GM23338 (cell line): ENCODE results near the gene TOR1AIP2.

Experiments used
- CREB1 ChIP-seq: fragments of 250-450 bp; sonication (Bioruptor Pico); IDR thresholded peaks from 2 replicates; pipeline ENCODE4 v1.5.0; 2020; ENCODE audit warnings: low read depth, mild to moderate bottlenecking, moderate library complexity
- EZH2 ChIP-seq: fragments of 200-600 bp; sonication (generic); IDR thresholded peaks from one replicate; pipeline ENCODE4 v1.8.0; 2017; ENCODE audit warnings: antibody characterized with exemption, mild to moderate bottlenecking, low read depth; ENCODE audit not compliant: unreplicated experiment
- EZH2phosphoT487 ChIP-seq: fragments of 200-600 bp; sonication (generic); IDR thresholded peaks from one replicate; pipeline ENCODE4 v1.8.1; 2018; ENCODE audit warnings: antibody characterized with exemption; ENCODE audit not compliant: unreplicated experiment
- JUNB ChIP-seq: IDR thresholded peaks from one replicate; pipeline ENCODE4 v1.6.1; 2016; ENCODE audit warnings: antibody characterized with exemption; ENCODE audit not compliant: unreplicated experiment
- NANOG ChIP-seq: IDR thresholded peaks from 2 replicates; pipeline ENCODE4 v1.6.1; 2016; ENCODE audit warnings: antibody characterized with exemption, borderline replicate concordance
- POLR2AphosphoS5 ChIP-seq: IDR thresholded peaks from 2 replicates; pipeline ENCODE4 v1.6.1; 2016; ENCODE audit warnings: antibody characterized with exemption, low read depth
- STAT1 ChIP-seq: IDR thresholded peaks from one replicate; pipeline ENCODE4 v1.6.1; 2016; ENCODE audit warnings: antibody characterized with exemption; ENCODE audit not compliant: unreplicated experiment
- ZNF114 ChIP-seq: fragments of 250-450 bp; sonication (Bioruptor Pico); IDR thresholded peaks from 2 replicates; pipeline ENCODE4 v1.5.0; 2020; ENCODE audit warnings: mild to moderate bottlenecking, moderate library complexity
- TF ChIP-seq, protein P1 (sequence below), 2 experiments: fragments of 200-600 bp in 1 of 2; sonication (generic) in 1 of 2; conservative IDR thresholded peaks; 2 replicates each; pipeline versions ENCODE4 v1.5.1 to v1.6.1; 2016 to 2017; ENCODE audit warnings: antibody characterized with exemption in 2 of 2, low read depth in 2 of 2, mild to moderate bottlenecking in 2 of 2, moderate library complexity in 1 of 2
- TF ChIP-seq, protein P2 (sequence below): IDR thresholded peaks from one replicate; pipeline ENCODE4 v1.6.1; 2018; ENCODE audit warnings: antibody characterized with exemption; ENCODE audit not compliant: unreplicated experiment

DNA sequence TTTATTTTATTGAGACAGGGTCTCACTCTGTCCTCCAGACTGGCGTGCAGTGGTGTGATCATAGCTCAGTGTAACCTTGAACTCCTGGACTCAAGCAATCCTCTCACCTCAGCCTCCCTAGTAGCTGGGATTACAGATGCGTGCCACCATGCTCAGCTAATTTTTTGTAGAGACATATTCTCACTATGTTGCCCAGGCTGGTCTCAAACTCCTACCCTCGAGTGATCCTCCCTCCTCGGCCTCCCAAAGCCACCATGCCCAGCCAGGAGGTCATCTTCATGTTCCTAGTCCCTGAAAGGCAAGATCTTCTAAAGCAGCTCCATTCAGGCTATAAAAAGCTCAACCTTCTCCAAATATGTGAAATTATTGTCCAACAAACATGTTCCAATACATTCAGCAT is 53.9 kb downstream of the TOR1AIP2 start:
- TF ChIP-seq, protein P1, sequence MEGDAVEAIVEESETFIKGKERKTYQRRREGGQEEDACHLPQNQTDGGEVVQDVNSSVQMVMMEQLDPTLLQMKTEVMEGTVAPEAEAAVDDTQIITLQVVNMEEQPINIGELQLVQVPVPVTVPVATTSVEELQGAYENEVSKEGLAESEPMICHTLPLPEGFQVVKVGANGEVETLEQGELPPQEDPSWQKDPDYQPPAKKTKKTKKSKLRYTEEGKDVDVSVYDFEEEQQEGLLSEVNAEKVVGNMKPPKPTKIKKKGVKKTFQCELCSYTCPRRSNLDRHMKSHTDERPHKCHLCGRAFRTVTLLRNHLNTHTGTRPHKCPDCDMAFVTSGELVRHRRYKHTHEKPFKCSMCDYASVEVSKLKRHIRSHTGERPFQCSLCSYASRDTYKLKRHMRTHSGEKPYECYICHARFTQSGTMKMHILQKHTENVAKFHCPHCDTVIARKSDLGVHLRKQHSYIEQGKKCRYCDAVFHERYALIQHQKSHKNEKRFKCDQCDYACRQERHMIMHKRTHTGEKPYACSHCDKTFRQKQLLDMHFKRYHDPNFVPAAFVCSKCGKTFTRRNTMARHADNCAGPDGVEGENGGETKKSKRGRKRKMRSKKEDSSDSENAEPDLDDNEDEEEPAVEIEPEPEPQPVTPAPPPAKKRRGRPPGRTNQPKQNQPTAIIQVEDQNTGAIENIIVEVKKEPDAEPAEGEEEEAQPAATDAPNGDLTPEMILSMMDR (conservative IDR thresholded peaks at IDR 0.05; ENCODE audit: low read depth in 2 of 2): no peak
- TF ChIP-seq, protein P2, sequence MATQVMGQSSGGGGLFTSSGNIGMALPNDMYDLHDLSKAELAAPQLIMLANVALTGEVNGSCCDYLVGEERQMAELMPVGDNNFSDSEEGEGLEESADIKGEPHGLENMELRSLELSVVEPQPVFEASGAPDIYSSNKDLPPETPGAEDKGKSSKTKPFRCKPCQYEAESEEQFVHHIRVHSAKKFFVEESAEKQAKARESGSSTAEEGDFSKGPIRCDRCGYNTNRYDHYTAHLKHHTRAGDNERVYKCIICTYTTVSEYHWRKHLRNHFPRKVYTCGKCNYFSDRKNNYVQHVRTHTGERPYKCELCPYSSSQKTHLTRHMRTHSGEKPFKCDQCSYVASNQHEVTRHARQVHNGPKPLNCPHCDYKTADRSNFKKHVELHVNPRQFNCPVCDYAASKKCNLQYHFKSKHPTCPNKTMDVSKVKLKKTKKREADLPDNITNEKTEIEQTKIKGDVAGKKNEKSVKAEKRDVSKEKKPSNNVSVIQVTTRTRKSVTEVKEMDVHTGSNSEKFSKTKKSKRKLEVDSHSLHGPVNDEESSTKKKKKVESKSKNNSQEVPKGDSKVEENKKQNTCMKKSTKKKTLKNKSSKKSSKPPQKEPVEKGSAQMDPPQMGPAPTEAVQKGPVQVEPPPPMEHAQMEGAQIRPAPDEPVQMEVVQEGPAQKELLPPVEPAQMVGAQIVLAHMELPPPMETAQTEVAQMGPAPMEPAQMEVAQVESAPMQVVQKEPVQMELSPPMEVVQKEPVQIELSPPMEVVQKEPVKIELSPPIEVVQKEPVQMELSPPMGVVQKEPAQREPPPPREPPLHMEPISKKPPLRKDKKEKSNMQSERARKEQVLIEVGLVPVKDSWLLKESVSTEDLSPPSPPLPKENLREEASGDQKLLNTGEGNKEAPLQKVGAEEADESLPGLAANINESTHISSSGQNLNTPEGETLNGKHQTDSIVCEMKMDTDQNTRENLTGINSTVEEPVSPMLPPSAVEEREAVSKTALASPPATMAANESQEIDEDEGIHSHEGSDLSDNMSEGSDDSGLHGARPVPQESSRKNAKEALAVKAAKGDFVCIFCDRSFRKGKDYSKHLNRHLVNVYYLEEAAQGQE: no peak
- TF ChIP-seq JUNB (no peak), EZH2 (no peak), EZH2phosphoT487 (no peak), POLR2AphosphoS5 (no peak), NANOG (no peak), CREB1 (no peak), ZNF114 (CRISPR knock-in tag) (no peak), STAT1 (no peak)
